ENCODE measurements around the gene SSR4. TPM values are rescaled to one million over a fixed set of nuclear protein-coding genes. Genes with fewer than 3 reads are reported as not detected.

Gene SSR4
- total and polyA plus RNA-seq, 2 experiments from 2014 or later: 124 to 374 TPM

DNA sequence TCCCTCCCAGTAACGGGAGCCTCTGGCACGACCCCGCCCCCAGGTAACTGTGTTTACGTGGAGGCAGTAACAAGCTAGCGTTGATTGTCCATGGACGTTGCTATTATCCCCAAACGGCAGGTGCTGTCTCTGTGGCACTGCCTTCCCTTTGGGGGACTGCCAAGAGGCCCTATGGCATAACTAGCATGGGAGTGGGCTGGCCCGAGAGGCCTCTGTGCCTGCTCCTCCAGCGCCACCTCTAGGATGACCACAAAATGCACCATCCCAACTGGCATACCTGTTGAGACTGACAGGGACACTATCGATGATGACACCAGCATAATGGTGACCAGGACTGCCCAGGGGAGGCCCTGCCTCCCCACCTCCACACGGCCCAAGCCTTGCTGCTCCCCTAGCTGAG, 12.2 kb upstream of the SSR4 start:
- DNase-seq (ENCODE audit: low read depth in 1 of 2, low spot score in 1 of 2): no peak
- no peaks in the 10 kb centered on the region for H3K4me1 ChIP-seq (ENCODE audit: low read depth)

DNA sequence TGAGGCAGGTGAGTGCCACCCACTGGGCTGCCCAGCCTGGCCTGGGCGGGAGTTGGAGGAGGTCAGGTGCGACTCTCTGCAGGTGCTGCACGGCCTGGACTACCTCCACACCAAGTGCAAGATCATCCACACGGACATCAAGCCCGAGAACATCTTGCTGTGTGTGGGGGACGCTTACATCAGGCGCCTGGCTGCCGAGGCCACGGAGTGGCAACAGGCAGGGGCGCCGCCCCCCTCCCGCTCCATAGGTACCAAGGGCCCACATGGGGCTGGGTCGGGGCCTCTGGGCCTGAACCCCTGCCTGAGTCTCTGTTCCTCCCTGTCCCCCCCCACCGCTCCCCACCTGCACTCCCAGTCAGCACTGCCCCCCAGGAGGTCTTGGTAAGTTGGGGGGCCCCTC, 11.6 kb upstream of the SSR4 start:
- no peak overlapping the region for H3K4me3 ChIP-seq
- H3K27ac ChIP-seq: no peak overlapping the region
- no peaks in the 10 kb centered on the region for H3K27me3 ChIP-seq
- no peaks in the 10 kb centered on the region for H3K36me3 ChIP-seq
- TF ChIP-seq, protein P1, sequence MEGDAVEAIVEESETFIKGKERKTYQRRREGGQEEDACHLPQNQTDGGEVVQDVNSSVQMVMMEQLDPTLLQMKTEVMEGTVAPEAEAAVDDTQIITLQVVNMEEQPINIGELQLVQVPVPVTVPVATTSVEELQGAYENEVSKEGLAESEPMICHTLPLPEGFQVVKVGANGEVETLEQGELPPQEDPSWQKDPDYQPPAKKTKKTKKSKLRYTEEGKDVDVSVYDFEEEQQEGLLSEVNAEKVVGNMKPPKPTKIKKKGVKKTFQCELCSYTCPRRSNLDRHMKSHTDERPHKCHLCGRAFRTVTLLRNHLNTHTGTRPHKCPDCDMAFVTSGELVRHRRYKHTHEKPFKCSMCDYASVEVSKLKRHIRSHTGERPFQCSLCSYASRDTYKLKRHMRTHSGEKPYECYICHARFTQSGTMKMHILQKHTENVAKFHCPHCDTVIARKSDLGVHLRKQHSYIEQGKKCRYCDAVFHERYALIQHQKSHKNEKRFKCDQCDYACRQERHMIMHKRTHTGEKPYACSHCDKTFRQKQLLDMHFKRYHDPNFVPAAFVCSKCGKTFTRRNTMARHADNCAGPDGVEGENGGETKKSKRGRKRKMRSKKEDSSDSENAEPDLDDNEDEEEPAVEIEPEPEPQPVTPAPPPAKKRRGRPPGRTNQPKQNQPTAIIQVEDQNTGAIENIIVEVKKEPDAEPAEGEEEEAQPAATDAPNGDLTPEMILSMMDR (IDR thresholded peaks at IDR 0.05; ENCODE audit: low read depth, low read length): no peak
- H3K9me3 ChIP-seq (ENCODE audit: low read depth): no peaks in the 10 kb centered on the region
- no peaks in the 10 kb centered on the region for H3K4me1 ChIP-seq (ENCODE audit: low read depth)
- DNase-seq (ENCODE audit: low read depth in 1 of 2, low spot score in 1 of 2): no peak

More for the DNA sequence above, 12.2 kb upstream of the SSR4 start:
- H3K27ac ChIP-seq: no peak overlapping the region
- H3K27me3 ChIP-seq: no peaks in the 10 kb centered on the region
- TF ChIP-seq, protein P1 (IDR thresholded peaks at IDR 0.05; ENCODE audit: low read depth, low read length): no peak
- H3K36me3 ChIP-seq: no peaks in the 10 kb centered on the region
- no peak overlapping the region for H3K4me3 ChIP-seq
- no peaks in the 10 kb centered on the region for H3K9me3 ChIP-seq (ENCODE audit: low read depth)

- Histone ChIP-seq H3K9me3 (ENCODE audit: low read depth) (no peaks in the 10 kb centered on the region), H3K4me1 (ENCODE audit: low read depth) (no peaks in the 10 kb centered on the region), H3K4me3 (no peak overlapping the region), H3K27me3 (no peaks in the 10 kb centered on the region), H3K27ac (no peak overlapping the region), H3K36me3 (no peaks in the 10 kb centered on the region)
- TF ChIP-seq, protein P1 (IDR thresholded peaks at IDR 0.05; ENCODE audit: low read depth, low read length): no peak
- DNase-seq (ENCODE audit: low read depth in 1 of 2, low spot score in 1 of 2): no peak
These were observed 11.0 kb upstream of the SSR4 start for GRCh38 chrX:153783378-153784013.

GRCh38 chrX:153784325-153784967, 10.0 kb upstream of the SSR4 start:
- Histone ChIP-seq H3K9me3 (ENCODE audit: low read depth) (no peaks in the 10 kb centered on the region), H3K4me3 (no peak overlapping the region), H3K27me3 (no peaks in the 10 kb centered on the region), H3K36me3 (no peaks in the 10 kb centered on the region), H3K27ac (no peak overlapping the region), H3K4me1 (ENCODE audit: low read depth) (no peaks in the 10 kb centered on the region)
- TF ChIP-seq, protein P1 (IDR thresholded peaks at IDR 0.05; ENCODE audit: low read depth, low read length): no peak
- no peak for DNase-seq (ENCODE audit: low read depth in 1 of 2, low spot score in 1 of 2)

DNA sequence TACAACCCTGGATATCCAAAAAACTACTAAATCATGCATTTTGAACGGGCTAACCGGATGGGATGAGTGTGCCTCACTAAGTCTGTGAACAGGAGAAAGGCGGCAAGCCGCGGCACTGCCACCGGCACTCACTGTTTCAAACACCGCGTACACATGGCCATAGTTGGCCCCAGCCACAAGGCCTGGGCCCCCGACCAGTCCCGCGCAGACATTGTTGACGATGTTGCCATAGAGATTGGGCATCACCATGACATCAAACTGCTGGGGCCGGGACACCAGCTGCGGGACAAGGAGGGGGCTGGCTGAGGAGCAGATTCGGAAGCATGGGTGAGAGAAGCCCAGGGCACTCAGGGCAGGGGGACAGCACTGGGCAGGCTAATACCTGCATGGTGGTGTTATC, 7.8 kb upstream of the SSR4 start:
- Histone ChIP-seq H3K36me3 (no peaks in the 10 kb centered on the region), H3K27me3 (no peaks in the 10 kb centered on the region), H3K4me3 (no peak overlapping the region), H3K4me1 (ENCODE audit: low read depth) (no peaks in the 10 kb centered on the region), H3K27ac (no peak overlapping the region), H3K9me3 (ENCODE audit: low read depth) (no peaks in the 10 kb centered on the region)
- no peak for DNase-seq (ENCODE audit: low read depth in 1 of 2, low spot score in 1 of 2)
- TF ChIP-seq, protein P1 (IDR thresholded peaks at IDR 0.05; ENCODE audit: low read depth, low read length): no peak

Data from cardiac muscle cell (in vitro differentiated cells and primary cell).